Esophagus muscularis mucosa (tissue), 3 donors: ENCODE measurements around the gene NOXA1.

ENCODE experiments used
- CTCF ChIP-seq, 3 experiments: fragments of 200-600 bp in 2 of 3; fragments of 450-650 bp in 1 of 3; sonication (generic) in 2 of 3; IDR thresholded peaks; one replicate each; pipeline ENCODE4 v1.5.1; 2017 to 2019; ENCODE audit warnings: antibody characterized with exemption in 3 of 3, mild to moderate bottlenecking in 2 of 3, moderate library complexity in 1 of 3
- POLR2A ChIP-seq: fragments of 450-650 bp; IDR thresholded peaks from one replicate; pipeline ENCODE4 v1.6.1; 2017; ENCODE audit warnings: antibody characterized with exemption, moderate library complexity, mild to moderate bottlenecking, low read depth

GRCh38 chr9:137374131-137374845 lies 48.9 kb upstream of the NOXA1 start:
- TF ChIP-seq POLR2A (no peak), CTCF (IDR thresholded peaks at IDR 0.05) (no peak)
